IMR-90 (cell line): Measurements from ENCODE around the gene ERICH2. TPM values are rescaled to one million over a fixed set of nuclear protein-coding genes. Genes with fewer than 3 reads are reported as not detected.

Experiments used
- ATAC-seq: fragments of 200-7000 bp; cut with Tn5 transposase; 2 replicates; pipeline ENCODE4 v1.9.1; 2020; ENCODE audit warnings: low read depth, mild to moderate bottlenecking, moderate library complexity
- BruUV-seq: library from RNA; stranded (reverse); fragments of 400-500 nt; replicated peaks from 2 replicates; lab custom pipeline; 2021; lab: Mats Ljungman, UMichigan
- CTCF ChIA-PET: fragments of 300-600 bp; formaldehyde crosslinking; extraction: SDS; loops from one replicate; lab custom pipeline; 2021; ENCODE audit warnings: antibody characterized with exemption; lab: Yijun Ruan, JAX
- POLR2A ChIA-PET: fragments of 300-600 bp; sonication (Branson Sonifier 250); formaldehyde crosslinking; loops from one replicate; lab custom pipeline; 2022; ENCODE audit warnings: antibody characterized with exemption; ENCODE audit not compliant: unreplicated experiment; lab: Charles Lee
- DNase-seq: peaks from one replicate; pipeline ENCODE4 v3.0.0; 2013
- H2AFZ ChIP-seq: replicated peaks from 2 replicates; pipeline ENCODE3; 2013; ENCODE audit warnings: low read length, mild to moderate bottlenecking; ENCODE audit not compliant: poor library complexity
- H2AK5ac ChIP-seq: 2 replicates; pipeline ENCODE4 v1.6.1; 2013; ENCODE audit warnings: low read depth, low read length, inconsistent platforms
- H2AK9ac ChIP-seq: replicated peaks from 2 replicates; pipeline ENCODE3; 2013; ENCODE audit warnings: mild to moderate bottlenecking, low read depth, low read length, moderate library complexity; ENCODE audit not compliant: poor library complexity
- H2BK120ac ChIP-seq: 2 replicates; pipeline ENCODE4 v1.6.1; 2013; ENCODE audit warnings: low read depth, low read length, inconsistent platforms
- H2BK15ac ChIP-seq: 3 replicates; pipeline ENCODE4 v1.6.1; 2013; ENCODE audit warnings: low read depth, low read length, inconsistent platforms
- H2BK20ac ChIP-seq: 2 replicates; pipeline ENCODE4 v1.6.1; 2013; ENCODE audit warnings: low read depth, mild to moderate bottlenecking, inconsistent platforms, low read length, moderate library complexity
- H2BK5ac ChIP-seq: 2 replicates; pipeline ENCODE4 v1.6.1; 2013; ENCODE audit warnings: mild to moderate bottlenecking, low read depth, low read length, inconsistent platforms; ENCODE audit not compliant: poor library complexity, severe bottlenecking
- H3K14ac ChIP-seq: replicated peaks from 2 replicates; pipeline ENCODE4 v1.6.1; 2013; ENCODE audit warnings: low read depth, low read length, inconsistent platforms
- H3K18ac ChIP-seq: 2 replicates; pipeline ENCODE4 v1.6.1; 2013; ENCODE audit warnings: low read depth, low read length, control low read depth
- H3K23ac ChIP-seq: 2 replicates; pipeline ENCODE4 v1.6.1; 2013; ENCODE audit warnings: low read depth, low read length, inconsistent platforms
- H3K27ac ChIP-seq: 2 replicates; pipeline ENCODE4 v1.5.1; 2013; ENCODE audit warnings: mild to moderate bottlenecking, control low read depth, low read length; ENCODE audit not compliant: insufficient read depth
- H3K27me3 ChIP-seq: 2 replicates; pipeline ENCODE4 v1.6.1; 2013; ENCODE audit warnings: low read length; ENCODE audit not compliant: control insufficient read depth, insufficient read depth
- H3K36me3 ChIP-seq: 2 replicates; pipeline ENCODE4 v1.6.1; 2013; ENCODE audit warnings: low read length, mixed read lengths; ENCODE audit not compliant: control insufficient read depth, insufficient read depth
- H3K4ac ChIP-seq: 2 replicates; pipeline ENCODE4 v1.6.1; 2013; ENCODE audit warnings: low read depth, low read length, inconsistent platforms
- H3K4me1 ChIP-seq: 2 replicates; pipeline ENCODE4 v1.6.1; 2013; ENCODE audit warnings: low read length, mixed read lengths; ENCODE audit not compliant: control insufficient read depth, insufficient read depth
- H3K4me2 ChIP-seq: 2 replicates; pipeline ENCODE4 v1.6.1; 2013; ENCODE audit warnings: low read depth, mild to moderate bottlenecking, control low read depth, low read length, moderate library complexity
- H3K4me3 ChIP-seq: 2 replicates; pipeline ENCODE4 v1.5.1; 2013; ENCODE audit warnings: low read depth, mild to moderate bottlenecking, control low read depth, low read length, moderate library complexity; ENCODE audit not compliant: insufficient read depth
- H3K56ac ChIP-seq: 2 replicates; pipeline ENCODE4 v1.6.1; 2013; ENCODE audit warnings: low read length, inconsistent platforms; ENCODE audit not compliant: insufficient read depth; ENCODE audit errors: extremely low read depth
- H3K79me1 ChIP-seq, 2 experiments: 2 replicates each; pipeline ENCODE4 v1.6.1; 2013; ENCODE audit warnings: low read length in 2 of 2, inconsistent platforms in 1 of 2, low read depth in 1 of 2
- H3K9ac ChIP-seq: 2 replicates; pipeline ENCODE4 v1.6.1; 2013; ENCODE audit warnings: low read depth, low read length, control low read depth
- H3K9me1 ChIP-seq: 2 replicates; pipeline ENCODE4 v1.6.1; 2013; ENCODE audit warnings: low read length, inconsistent platforms; ENCODE audit not compliant: insufficient read depth
- H3K9me3 ChIP-seq: 2 replicates; pipeline ENCODE4 v1.6.1; 2013; ENCODE audit warnings: low read length; ENCODE audit not compliant: control insufficient read depth, insufficient read depth
- H4K20me1 ChIP-seq: 2 replicates; pipeline ENCODE4 v1.6.1; 2013; ENCODE audit warnings: low read length, inconsistent platforms; ENCODE audit not compliant: insufficient read depth
- H4K5ac ChIP-seq: 2 replicates; pipeline ENCODE4 v1.6.1; 2013; ENCODE audit warnings: mild to moderate bottlenecking, low read depth, low read length, control low read depth
- H4K8ac ChIP-seq, 2 experiments: 2 replicates each; pipeline ENCODE4 v1.6.1; 2013; ENCODE audit warnings: low read depth in 2 of 2, low read length in 2 of 2, control low read depth in 1 of 2, inconsistent platforms in 1 of 2
- H4K91ac ChIP-seq: 2 replicates; pipeline ENCODE4 v1.6.1; 2013; ENCODE audit warnings: low read depth, low read length, inconsistent platforms; ENCODE audit not compliant: insufficient read depth
- BHLHE40 ChIP-seq: fragments of 150-350 bp; IDR thresholded peaks from 2 replicates; pipeline ENCODE4 v1.6.1; 2016; ENCODE audit warnings: mild to moderate bottlenecking, low read depth, low read length
- CEBPB ChIP-seq: IDR thresholded peaks from 2 replicates; pipeline ENCODE4 v1.6.1; 2012; ENCODE audit warnings: low read depth, low read length, improper control_type of control experiment
- CHD1 ChIP-seq: IDR thresholded peaks from 2 replicates; pipeline ENCODE4 v1.6.1; 2012; ENCODE audit warnings: low read depth, low read length, improper control_type of control experiment
- FOS ChIP-seq: fragments of 150-350 bp; IDR thresholded peaks from 2 replicates; pipeline ENCODE4 v1.6.1; 2016; ENCODE audit warnings: low read depth, low read length
- MAFK ChIP-seq: IDR thresholded peaks from 2 replicates; pipeline ENCODE4 v1.6.1; 2012; ENCODE audit warnings: low read depth, low read length, improper control_type of control experiment
- MAZ ChIP-seq: IDR thresholded peaks from 2 replicates; pipeline ENCODE4 v1.6.1; 2012; ENCODE audit warnings: low read depth, mild to moderate bottlenecking, low read length, improper control_type of control experiment, moderate library complexity, borderline replicate concordance
- MXI1 ChIP-seq: IDR thresholded peaks from 2 replicates; pipeline ENCODE4 v1.6.1; 2012; ENCODE audit warnings: low read depth, mild to moderate bottlenecking, low read length, moderate library complexity, borderline replicate concordance
- POLR2A ChIP-seq: IDR thresholded peaks from 2 replicates; pipeline ENCODE4 v1.6.1; 2012; ENCODE audit warnings: mild to moderate bottlenecking, low read depth, low read length
- RAD21 ChIP-seq: IDR thresholded peaks from 2 replicates; pipeline ENCODE4 v1.6.1; 2012; ENCODE audit warnings: low read length, improper control_type of control experiment
- RCOR1 ChIP-seq: IDR thresholded peaks from 2 replicates; pipeline ENCODE4 v1.6.1; 2012; ENCODE audit warnings: mild to moderate bottlenecking, low read length, improper control_type of control experiment; ENCODE audit not compliant: insufficient replicate concordance
- RFX5 ChIP-seq: IDR thresholded peaks from 2 replicates; pipeline ENCODE4 v1.8.0; 2012; ENCODE audit warnings: low read depth, mild to moderate bottlenecking, low read length, moderate library complexity
- SMC3 ChIP-seq: fragments of 150-350 bp; IDR thresholded peaks from 2 replicates; pipeline ENCODE4 v1.6.1; 2016; ENCODE audit warnings: low read depth, mild to moderate bottlenecking, antibody characterized with exemption, low read length, moderate library complexity
- WGBS, 2 experiments: methylation state at CpG; one replicate each; pipeline versions ENCODE4 v1.1.5 to v1.1.7; 2013; ENCODE audit warnings: missing lambda C conversion rate in 2 of 2; ENCODE audit not compliant: insufficient read length in 1 of 2; ENCODE audit errors: extremely low coverage in 2 of 2; 5-methylcytosine and 5-hydroxymethylcytosine counted together
- dilution Hi-C: fragments of 300-500 bp; cut with HindIII; formaldehyde crosslinking; loops from one replicate; pipeline ENCODE4 v1.14.3; 2018; ENCODE audit warnings: low sequenced_read_pairs; ENCODE audit not compliant: unreplicated experiment
- in situ Hi-C: fragments of 300-500 bp; cut with MboI; formaldehyde crosslinking; loops from 3 replicates; pipeline ENCODE4 v1.14.3; 2019; ENCODE audit warnings: low sequenced_read_pairs, inconsistent platforms, mixed read lengths
- intact Hi-C: fragments of 100-400 bp; cut with micrococcal nuclease; formaldehyde crosslinking; loops from 2 replicates; pipeline ENCODE4 v1.10.0; 2022
- polyA plus RNA-seq, 3 experiments: library from polyadenylated mRNA; depleted of rRNA; stranded (reverse); fragments of >200 nt; gene quantifications; 2 replicates each; pipeline ENCODE4 v1.2.3, GENCODE V29; 2012; ENCODE audit warnings: low replicate concordance in 1 of 3
- total RNA-seq: library from RNA; depleted of rRNA; stranded (reverse); fragments of >200 nt; gene quantifications from 2 replicates; pipeline ENCODE4 v1.2.3, GENCODE V29; 2012
- TF ChIP-seq, protein P1 (sequence below): fragments of 150-350 bp; IDR thresholded peaks from 2 replicates; pipeline ENCODE4 v1.6.1; 2017; ENCODE audit warnings: mild to moderate bottlenecking, antibody characterized with exemption, low read length, low read depth
- TF ChIP-seq, protein P2 (sequence below): fragments of 150-350 bp; IDR thresholded peaks from 2 replicates; pipeline ENCODE4 v1.6.1; 2016; ENCODE audit warnings: low read depth, mild to moderate bottlenecking, low read length, moderate library complexity, borderline replicate concordance
- TF ChIP-seq, protein P3 (sequence below): conservative IDR thresholded peaks from 2 replicates; pipeline ENCODE4 v1.5.1; 2012; ENCODE audit warnings: mild to moderate bottlenecking, low read depth, low read length, improper control_type of control experiment

Gene ERICH2
- total and polyA plus RNA-seq, 2 of the 4 experiments (the other 2 are of a cell fraction) = not detected

DNA sequence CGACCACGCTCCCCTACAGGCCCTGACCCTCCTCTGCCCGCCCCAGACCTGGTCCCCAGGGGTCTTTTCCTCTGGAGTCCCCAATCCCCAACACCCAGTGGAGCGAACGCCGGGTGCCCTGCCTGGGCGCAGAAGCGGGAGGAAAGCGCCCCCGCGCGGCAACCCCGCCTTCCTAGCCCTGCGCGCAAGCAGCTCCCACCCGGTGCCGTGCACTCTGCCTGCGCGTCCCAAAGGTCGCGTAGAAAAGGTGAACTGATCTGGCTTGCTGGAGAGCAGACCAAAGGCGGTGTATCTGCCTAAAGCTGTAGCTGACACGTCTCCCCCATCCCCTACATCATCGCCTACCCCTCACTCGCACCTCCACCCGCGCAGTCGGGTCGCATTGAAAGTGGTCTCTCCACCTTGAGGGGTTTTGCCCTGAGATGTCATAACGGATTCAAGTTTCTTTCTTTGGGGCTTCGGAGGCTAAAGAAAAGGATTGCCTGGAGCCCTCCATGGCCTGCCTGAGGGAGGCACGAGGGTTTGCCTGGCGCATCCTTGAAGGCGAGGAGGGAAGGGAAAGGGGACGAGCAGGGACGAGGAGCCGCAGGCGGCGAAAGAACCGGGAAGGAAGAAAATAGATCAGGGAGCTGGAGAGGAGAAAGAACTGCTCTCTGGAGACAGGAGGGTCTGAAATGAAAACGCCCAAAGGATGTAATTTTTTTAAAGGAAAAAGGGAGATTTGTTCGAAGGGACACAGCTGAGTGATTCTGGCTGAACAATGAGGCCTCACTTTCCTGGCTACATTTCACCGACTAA is 52.3 kb downstream of the ERICH2 start:
- ATAC-seq = no peak
- in situ Hi-C loops = loop anchor here (25.0 kb wide), 2 partner anchors 885 to 1385 kb away; no protein-coding TSS in a partner anchor
- TF ChIP-seq, protein P1, sequence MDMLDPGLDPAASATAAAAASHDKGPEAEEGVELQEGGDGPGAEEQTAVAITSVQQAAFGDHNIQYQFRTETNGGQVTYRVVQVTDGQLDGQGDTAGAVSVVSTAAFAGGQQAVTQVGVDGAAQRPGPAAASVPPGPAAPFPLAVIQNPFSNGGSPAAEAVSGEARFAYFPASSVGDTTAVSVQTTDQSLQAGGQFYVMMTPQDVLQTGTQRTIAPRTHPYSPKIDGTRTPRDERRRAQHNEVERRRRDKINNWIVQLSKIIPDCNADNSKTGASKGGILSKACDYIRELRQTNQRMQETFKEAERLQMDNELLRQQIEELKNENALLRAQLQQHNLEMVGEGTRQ = no peak
- no peak for TF ChIP-seq RCOR1
- no peak for TF ChIP-seq MAZ
- no peak for TF ChIP-seq CHD1
- TF ChIP-seq BHLHE40 = no peak
- TF ChIP-seq, protein P2, sequence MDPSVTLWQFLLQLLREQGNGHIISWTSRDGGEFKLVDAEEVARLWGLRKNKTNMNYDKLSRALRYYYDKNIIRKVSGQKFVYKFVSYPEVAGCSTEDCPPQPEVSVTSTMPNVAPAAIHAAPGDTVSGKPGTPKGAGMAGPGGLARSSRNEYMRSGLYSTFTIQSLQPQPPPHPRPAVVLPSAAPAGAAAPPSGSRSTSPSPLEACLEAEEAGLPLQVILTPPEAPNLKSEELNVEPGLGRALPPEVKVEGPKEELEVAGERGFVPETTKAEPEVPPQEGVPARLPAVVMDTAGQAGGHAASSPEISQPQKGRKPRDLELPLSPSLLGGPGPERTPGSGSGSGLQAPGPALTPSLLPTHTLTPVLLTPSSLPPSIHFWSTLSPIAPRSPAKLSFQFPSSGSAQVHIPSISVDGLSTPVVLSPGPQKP = no peak
- TF ChIP-seq SMC3 = no peak
- TF ChIP-seq MXI1 = no peak
- no peak for TF ChIP-seq RAD21
- no peak for TF ChIP-seq MAFK
- no peak for TF ChIP-seq POLR2A
- TF ChIP-seq, protein P3, sequence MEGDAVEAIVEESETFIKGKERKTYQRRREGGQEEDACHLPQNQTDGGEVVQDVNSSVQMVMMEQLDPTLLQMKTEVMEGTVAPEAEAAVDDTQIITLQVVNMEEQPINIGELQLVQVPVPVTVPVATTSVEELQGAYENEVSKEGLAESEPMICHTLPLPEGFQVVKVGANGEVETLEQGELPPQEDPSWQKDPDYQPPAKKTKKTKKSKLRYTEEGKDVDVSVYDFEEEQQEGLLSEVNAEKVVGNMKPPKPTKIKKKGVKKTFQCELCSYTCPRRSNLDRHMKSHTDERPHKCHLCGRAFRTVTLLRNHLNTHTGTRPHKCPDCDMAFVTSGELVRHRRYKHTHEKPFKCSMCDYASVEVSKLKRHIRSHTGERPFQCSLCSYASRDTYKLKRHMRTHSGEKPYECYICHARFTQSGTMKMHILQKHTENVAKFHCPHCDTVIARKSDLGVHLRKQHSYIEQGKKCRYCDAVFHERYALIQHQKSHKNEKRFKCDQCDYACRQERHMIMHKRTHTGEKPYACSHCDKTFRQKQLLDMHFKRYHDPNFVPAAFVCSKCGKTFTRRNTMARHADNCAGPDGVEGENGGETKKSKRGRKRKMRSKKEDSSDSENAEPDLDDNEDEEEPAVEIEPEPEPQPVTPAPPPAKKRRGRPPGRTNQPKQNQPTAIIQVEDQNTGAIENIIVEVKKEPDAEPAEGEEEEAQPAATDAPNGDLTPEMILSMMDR = no peak
- TF ChIP-seq FOS = no peak
- no peak for TF ChIP-seq RFX5
- TF ChIP-seq CEBPB = no peak

More for the DNA sequence above, 52.3 kb downstream of the ERICH2 start:
- no peak overlapping the region for H2BK15ac ChIP-seq
- no peaks in the 10 kb centered on the region for H4K20me1 ChIP-seq
- H3K9me3 ChIP-seq = no peaks in the 10 kb centered on the region; the same call in 1 of the 2 replicates
- no peak overlapping the region for H2BK5ac ChIP-seq
- no peak overlapping the region for H2AK5ac ChIP-seq
- no peak overlapping the region for H3K4me2 ChIP-seq
- ChIA-PET POLR2A (no interaction called here), CTCF (interaction anchor here (0.6 kb wide), 1 partner anchor 479 kb away, joined by 3 read pairs; no protein-coding TSS in a partner anchor)
- no peak overlapping the region for H3K56ac ChIP-seq
- BruUV-seq = no TSS peak
- intact Hi-C loops = no loop called here
- no peak overlapping the region for H2BK20ac ChIP-seq
- dilution Hi-C loops = loop anchor here (25.0 kb wide), 1 partner anchor 410 kb away; no protein-coding TSS in a partner anchor
- H3K4me1 ChIP-seq = peaks cover 1% of the 10 kb centered on the region; the same call in 1 of the 2 replicates
- 9% methylated on average over 16 of the region's 43 CpGs; no CpG with 5 or more reads in 1 of the 2 experiments for WGBS, 2 experiments
- H2AFZ ChIP-seq = no peak overlapping the region
- DNase-seq = no peak
- H3K4ac ChIP-seq = no peak overlapping the region
- H3K4me3 ChIP-seq = no peak overlapping the region
- H3K9ac ChIP-seq = no peak overlapping the region
- no peaks in the 10 kb centered on the region for H3K9me1 ChIP-seq
- no peak overlapping the region for H3K23ac ChIP-seq
- H2AK9ac ChIP-seq = no peak overlapping the region
- peaks cover 82% of the 10 kb centered on the region for H3K27me3 ChIP-seq
- no peak overlapping the region for H4K5ac ChIP-seq
- no peak overlapping the region for H2BK120ac ChIP-seq
- no peaks in the 10 kb centered on the region for H3K36me3 ChIP-seq
- no peak overlapping the region for H3K18ac ChIP-seq
- no peaks in the 10 kb centered on the region for H3K79me1 ChIP-seq
- no peak overlapping the region for H3K14ac ChIP-seq
- no peak overlapping the region for H4K8ac ChIP-seq
- H4K91ac ChIP-seq = no peak overlapping the region
- no peak overlapping the region for H3K27ac ChIP-seq
